AG04450 (cell line): ENCODE measurements around the gene ADAMTS20. TPM values are rescaled to one million over a fixed set of nuclear protein-coding genes. Genes with fewer than 3 reads are reported as not detected.

ENCODE experiments used
- CTCF ChIA-PET: fragments of 300-600, 350-600 bp; formaldehyde crosslinking; extraction: SDS; loops from one replicate; lab custom pipeline; 2022; ENCODE audit warnings: antibody characterized with exemption, inconsistent platforms; lab: Charles Lee
- POLR2A ChIA-PET: fragments of 350-600 bp; formaldehyde crosslinking; extraction: SDS; loops from one replicate; lab custom pipeline; 2021; ENCODE audit warnings: antibody characterized with exemption, inconsistent platforms; lab: Yijun Ruan, JAX
- DNase-seq: peaks from one replicate; pipeline ENCODE4 v3.0.0-alpha.2; 2011; ENCODE audit warnings: low read depth, low spot score
- H3K27ac ChIP-seq: one replicate; pipeline ENCODE4 v1.5.1; 2012; ENCODE audit warnings: low read depth, low read length, control low read depth
- H3K27me3 ChIP-seq: one replicate; pipeline ENCODE4 v1.6.0; 2012; ENCODE audit warnings: low read length; ENCODE audit not compliant: control insufficient read depth, insufficient read depth
- H3K4me3 ChIP-seq: 2 replicates; pipeline ENCODE4 v1.5.1; 2011; ENCODE audit warnings: mild to moderate bottlenecking, low read depth, low read length, control low read depth
- H3K9me3 ChIP-seq: 2 replicates; pipeline ENCODE4 v1.5.1; 2012; ENCODE audit warnings: low read length; ENCODE audit not compliant: control insufficient read depth, insufficient read depth
- polyA plus RNA-seq: library from polyadenylated mRNA; depleted of rRNA; stranded (reverse); fragments of >200 nt; gene quantifications from 2 replicates; pipeline ENCODE4 v1.2.3, GENCODE V29; 2011
- TF ChIP-seq, protein P1 (sequence below): IDR thresholded peaks from 2 replicates; pipeline ENCODE4 v1.5.1; 2011; ENCODE audit warnings: low read depth, low read length, control low read depth, inconsistent platforms

ADAMTS20 gene
- polyA plus RNA-seq, 1 experiment = not detected

DNA sequence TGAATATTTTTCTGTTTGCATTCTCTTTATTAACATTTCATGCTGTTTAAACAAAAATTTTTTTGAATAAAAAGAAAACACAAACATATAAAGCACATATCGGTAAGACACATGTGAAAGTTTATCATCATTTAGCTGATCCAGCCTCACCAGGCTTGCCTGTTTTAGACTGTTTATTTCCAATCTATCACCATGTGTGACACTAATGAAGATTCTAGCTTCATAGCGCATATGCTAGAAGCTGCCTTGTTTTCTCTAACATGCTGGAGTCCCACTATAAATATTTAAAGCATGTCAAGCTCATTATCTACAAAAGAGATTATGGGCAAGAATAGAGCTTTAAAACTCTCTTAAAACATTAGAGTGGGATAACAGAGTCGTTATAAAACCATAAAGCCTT lies 25.4 kb upstream of the ADAMTS20 start:
- ChIA-PET CTCF (no interaction called here), POLR2A (no interaction called here)
- TF ChIP-seq, protein P1, sequence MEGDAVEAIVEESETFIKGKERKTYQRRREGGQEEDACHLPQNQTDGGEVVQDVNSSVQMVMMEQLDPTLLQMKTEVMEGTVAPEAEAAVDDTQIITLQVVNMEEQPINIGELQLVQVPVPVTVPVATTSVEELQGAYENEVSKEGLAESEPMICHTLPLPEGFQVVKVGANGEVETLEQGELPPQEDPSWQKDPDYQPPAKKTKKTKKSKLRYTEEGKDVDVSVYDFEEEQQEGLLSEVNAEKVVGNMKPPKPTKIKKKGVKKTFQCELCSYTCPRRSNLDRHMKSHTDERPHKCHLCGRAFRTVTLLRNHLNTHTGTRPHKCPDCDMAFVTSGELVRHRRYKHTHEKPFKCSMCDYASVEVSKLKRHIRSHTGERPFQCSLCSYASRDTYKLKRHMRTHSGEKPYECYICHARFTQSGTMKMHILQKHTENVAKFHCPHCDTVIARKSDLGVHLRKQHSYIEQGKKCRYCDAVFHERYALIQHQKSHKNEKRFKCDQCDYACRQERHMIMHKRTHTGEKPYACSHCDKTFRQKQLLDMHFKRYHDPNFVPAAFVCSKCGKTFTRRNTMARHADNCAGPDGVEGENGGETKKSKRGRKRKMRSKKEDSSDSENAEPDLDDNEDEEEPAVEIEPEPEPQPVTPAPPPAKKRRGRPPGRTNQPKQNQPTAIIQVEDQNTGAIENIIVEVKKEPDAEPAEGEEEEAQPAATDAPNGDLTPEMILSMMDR = no peak
- H3K27ac ChIP-seq = no peak overlapping the region
- no peaks in the 10 kb centered on the region for H3K9me3 ChIP-seq
- no peak for DNase-seq
- no peak overlapping the region for H3K4me3 ChIP-seq
- peaks cover 2% of the 10 kb centered on the region for H3K27me3 ChIP-seq

DNA sequence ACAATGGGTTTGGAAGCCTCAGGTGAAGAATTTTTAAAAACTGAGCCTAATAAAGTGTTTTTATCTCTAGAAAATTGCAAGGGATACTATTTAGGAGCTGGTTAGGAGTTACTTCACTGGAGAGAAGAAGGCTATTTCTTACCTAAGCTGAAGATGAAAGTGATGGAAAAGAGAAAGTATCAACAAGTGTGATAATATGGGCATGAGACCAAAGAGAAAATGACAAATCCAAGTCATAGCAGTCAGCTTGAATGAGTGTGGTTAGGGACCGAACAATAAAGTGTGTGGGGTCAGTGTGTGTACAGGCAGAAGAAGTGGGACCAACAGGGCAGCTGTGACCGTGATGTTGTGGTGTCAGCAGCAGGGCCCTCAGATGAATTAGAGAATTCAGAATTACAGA lies 24.2 kb upstream of the ADAMTS20 start:
- TF ChIP-seq, protein P1 = no peak
- ChIA-PET CTCF (no interaction called here), POLR2A (no interaction called here)
- H3K9me3 ChIP-seq = no peaks in the 10 kb centered on the region; the same call in 1 of the 2 replicates
- DNase-seq = no peak
- no peak overlapping the region for H3K4me3 ChIP-seq
- H3K27ac ChIP-seq = no peak overlapping the region
- peaks cover 2% of the 10 kb centered on the region for H3K27me3 ChIP-seq

DNA sequence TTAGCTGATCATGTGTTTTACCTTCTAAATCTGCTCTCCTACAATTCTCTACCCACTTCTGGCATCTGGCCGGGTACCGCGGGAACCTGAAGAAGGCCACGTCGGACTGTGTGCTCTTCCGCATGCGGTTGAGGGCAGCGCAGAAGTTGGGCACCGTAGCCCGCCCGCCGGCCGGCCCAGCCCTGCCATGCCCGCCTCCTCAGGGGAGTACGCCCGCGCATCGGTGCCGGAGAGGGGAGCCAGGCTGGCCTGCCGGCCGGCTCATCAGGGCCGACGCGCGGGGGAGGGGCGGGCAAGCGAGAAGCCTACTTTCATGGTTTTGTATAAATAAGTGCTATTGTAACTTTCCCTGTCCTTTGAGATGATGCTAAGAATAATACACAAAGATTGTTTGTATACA lies 19.9 kb upstream of the ADAMTS20 start:
- Histone ChIP-seq H3K9me3 (no peaks in the 10 kb centered on the region; the same call in 1 of the 2 replicates), H3K27me3 (peaks cover 2% of the 10 kb centered on the region), H3K4me3 (no peak overlapping the region), H3K27ac (no peak overlapping the region)
- TF ChIP-seq, protein P1 = no peak
- no peak for DNase-seq
- CTCF ChIA-PET = no interaction called here
- POLR2A ChIA-PET = interaction anchor here (0.6 kb wide), 1 partner anchor 1462 kb away, joined by 3 read pairs; no protein-coding TSS in a partner anchor

DNA sequence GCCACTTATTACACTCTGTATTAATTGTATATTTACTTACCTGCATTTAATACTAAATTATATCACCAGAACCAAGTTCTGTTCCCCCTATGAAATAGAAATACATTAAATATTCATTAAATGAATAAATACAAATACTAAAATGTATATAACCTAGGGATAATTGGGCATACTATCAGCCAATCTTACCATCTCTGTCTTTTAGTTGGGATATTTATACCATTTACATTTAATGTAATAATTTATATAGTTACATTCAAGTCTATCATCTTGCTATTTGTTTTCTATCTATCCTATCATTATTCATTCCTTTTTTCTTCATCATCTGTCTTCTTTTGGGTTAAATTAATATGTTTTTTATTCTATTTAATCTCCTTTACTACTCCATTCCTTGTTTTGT lies 4.1 kb upstream of the ADAMTS20 start:
- TF ChIP-seq, protein P1 = no peak
- no peak for DNase-seq
- Histone ChIP-seq H3K9me3 (peaks cover 9% of the 10 kb centered on the region; the same call in 1 of the 2 replicates), H3K27me3 (peaks cover 15% of the 10 kb centered on the region), H3K27ac (no peak overlapping the region), H3K4me3 (no peak overlapping the region)
- ChIA-PET CTCF (no interaction called here), POLR2A (no interaction called here)

DNA sequence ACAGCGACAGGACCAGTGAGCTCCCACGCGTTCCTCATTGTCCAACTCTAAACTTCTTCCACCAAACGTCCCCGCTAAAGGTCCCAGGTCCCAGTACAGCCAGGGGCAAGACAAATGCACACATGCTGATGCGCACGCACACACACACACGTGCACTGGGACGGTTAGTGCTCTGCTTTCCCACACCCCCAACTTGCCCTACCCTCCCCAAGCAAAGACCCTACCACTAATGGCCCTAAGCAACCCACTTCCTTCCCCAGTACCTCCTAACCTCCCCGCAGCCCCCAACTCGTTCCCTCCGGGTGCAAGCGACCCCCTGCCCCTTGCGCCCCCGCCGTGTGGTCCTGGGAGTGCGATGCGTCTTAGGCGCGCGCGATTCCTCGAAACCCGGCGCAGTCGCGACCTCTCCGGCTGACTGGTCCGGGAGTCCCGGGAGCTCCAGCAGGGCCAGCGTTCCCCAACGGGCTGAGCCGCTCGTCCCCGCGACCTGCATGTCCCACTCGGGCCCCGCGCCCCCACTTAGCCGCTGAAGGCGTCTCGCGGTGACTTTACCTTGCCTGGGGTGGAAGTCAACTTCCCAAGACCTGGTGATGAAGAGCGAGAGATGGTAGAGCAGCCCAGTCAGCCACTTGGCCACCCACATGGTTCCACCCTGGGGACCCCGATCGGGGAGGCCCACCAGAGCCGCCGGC lies 578 bp downstream of the ADAMTS20 start:
- peaks cover 12% of the 10 kb centered on the region; the same call in 1 of the 2 replicates for H3K9me3 ChIP-seq
- no peak overlapping the region for H3K27ac ChIP-seq
- H3K27me3 ChIP-seq = peaks cover 23% of the 10 kb centered on the region
- H3K4me3 ChIP-seq = no peak overlapping the region
- ChIA-PET POLR2A (no interaction called here), CTCF (no interaction called here)
- TF ChIP-seq, protein P1 = no peak
- no peak for DNase-seq
